Measurements from ENCODE around the gene NF1.
"Not testable (repeated sequence)": the region's sequence is repeated elsewhere in the genome, so short reads cannot be mapped to it uniquely, and the experiment has no call there.

- TF ChIP-seq CTCF, POLR2A (IDR thresholded peaks at IDR 0.05): not testable (repeated sequence)
Observed at GRCh38 chr17:31382668-31383275, 288.0 kb downstream of the NF1 start.

Data from Peyer's patch (tissue), 4 donors.